Progenitor cell of endocrine pancreas (in vitro differentiated cells): ENCODE measurements around the gene DUSP8. TPM values are rescaled to one million over a fixed set of nuclear protein-coding genes. Genes with fewer than 3 reads are reported as not detected.

Experiments
- DNase-seq: peaks from one replicate; pipeline ENCODE4 v3.0.0; 2021; ENCODE audit warnings: low spot score; ENCODE audit not compliant: unreplicated experiment
- H3K27ac Mint-ChIP-seq: 2 replicates; pipeline ENCODE4 v1.8.0; 2021; ENCODE audit warnings: mild to moderate bottlenecking, moderate library complexity, mixed read lengths
- H3K27me3 Mint-ChIP-seq: 2 replicates; pipeline ENCODE4 v1.8.0; 2021; ENCODE audit warnings: mixed read lengths
- H3K36me3 Mint-ChIP-seq: 2 replicates; pipeline ENCODE4 v1.8.0; 2022; ENCODE audit warnings: mixed read lengths; ENCODE audit not compliant: insufficient read depth
- H3K4me1 Mint-ChIP-seq: 2 replicates; pipeline ENCODE4 v1.8.0; 2021; ENCODE audit warnings: low read depth, mixed read lengths
- H3K4me3 Mint-ChIP-seq: 2 replicates; pipeline ENCODE4 v1.8.0; 2021; ENCODE audit warnings: low read depth, mild to moderate bottlenecking, moderate library complexity, mixed read lengths
- H3K9me3 Mint-ChIP-seq: 2 replicates; pipeline ENCODE4 v1.8.0; 2021; ENCODE audit warnings: low read depth, mixed read lengths
- CTCF ChIP-seq: fragments of 200-600 bp; sonication (generic); IDR thresholded peaks from one replicate; pipeline ENCODE4 v1.5.0; 2021; ENCODE audit warnings: antibody characterized with exemption, mild to moderate bottlenecking; ENCODE audit not compliant: unreplicated experiment
- total RNA-seq: library from RNA; stranded (reverse); gene quantifications from 2 replicates; pipeline ENCODE4 v1.2.1, GENCODE V29; 2021

The DUSP8 gene
- total RNA-seq, 1 donor from 2014 or later, result 15.2 TPM

GRCh38 chr11:1531449-1532013 is 40.5 kb downstream of the DUSP8 start:
- TF ChIP-seq CTCF, result no peak
- no peak overlapping the region for H3K4me3 Mint-ChIP-seq
- H3K4me1 Mint-ChIP-seq, result no peaks in the 10 kb centered on the region
- H3K36me3 Mint-ChIP-seq, result no peaks in the 10 kb centered on the region
- H3K27me3 Mint-ChIP-seq, result no peaks in the 10 kb centered on the region
- H3K27ac Mint-ChIP-seq, result peak overlapping the region; percentile 84
- no peak for DNase-seq
- H3K9me3 Mint-ChIP-seq, result no peaks in the 10 kb centered on the region

- TF ChIP-seq CTCF, result no peak
- no peaks in the 10 kb centered on the region for H3K9me3 Mint-ChIP-seq
- H3K27me3 Mint-ChIP-seq, result no peaks in the 10 kb centered on the region
- H3K4me3 Mint-ChIP-seq, result no peak overlapping the region
- no peaks in the 10 kb centered on the region for H3K36me3 Mint-ChIP-seq
- no peak overlapping the region for H3K27ac Mint-ChIP-seq
- no peak for DNase-seq
- no peaks in the 10 kb centered on the region for H3K4me1 Mint-ChIP-seq
Measured at GRCh38 chr11:1530686-1531448, 41.2 kb downstream of the DUSP8 start.

GRCh38 chr11:1529774-1530173 is 42.3 kb downstream of the DUSP8 start:
- Mint-ChIP-seq H3K4me3 (no peak overlapping the region), H3K4me1 (no peaks in the 10 kb centered on the region), H3K27ac (no peak overlapping the region), H3K36me3 (no peaks in the 10 kb centered on the region), H3K27me3 (no peaks in the 10 kb centered on the region), H3K9me3 (no peaks in the 10 kb centered on the region)
- TF ChIP-seq CTCF, result no peak
- DNase-seq, result no peak

- no peak for DNase-seq
Measured at GRCh38 chr11:1529286-1529685, 42.8 kb downstream of the DUSP8 start.

GRCh38 chr11:1528710-1529109 is 43.4 kb downstream of the DUSP8 start:
- H3K27me3 Mint-ChIP-seq, result no peaks in the 10 kb centered on the region
- no peaks in the 10 kb centered on the region for H3K4me1 Mint-ChIP-seq
- no peak for TF ChIP-seq CTCF
- H3K4me3 Mint-ChIP-seq, result no peak overlapping the region
- H3K36me3 Mint-ChIP-seq, result no peaks in the 10 kb centered on the region
- no peak overlapping the region for H3K27ac Mint-ChIP-seq
- no peak for DNase-seq
- H3K9me3 Mint-ChIP-seq, result no peaks in the 10 kb centered on the region

More at GRCh38 chr11:1529286-1529685, 42.8 kb downstream of the DUSP8 start:
- Mint-ChIP-seq H3K9me3 (no peaks in the 10 kb centered on the region), H3K27ac (no peak overlapping the region), H3K4me1 (no peaks in the 10 kb centered on the region), H3K4me3 (no peak overlapping the region), H3K36me3 (no peaks in the 10 kb centered on the region), H3K27me3 (no peaks in the 10 kb centered on the region)
- TF ChIP-seq CTCF, result no peak
